Lung (tissue), 12 donors: ENCODE data around the gene UST. TPM values are rescaled to one million over a fixed set of nuclear protein-coding genes. Genes with fewer than 3 reads are reported as not detected.

Experiments used
- ATAC-seq: fragments of 200-7000 bp; cut with Tn5 transposase; one replicate; pipeline ENCODE4 v1.9.1; 2020; ENCODE audit warnings: moderate number of reproducible peaks; ENCODE audit not compliant: insufficient read depth, low FRiP score
- DNase-seq, 3 donors: peaks; one replicate each; pipeline ENCODE4 v3.0.0-alpha.2; 2013 to 2017
- H3K27ac ChIP-seq, 2 donors: one replicate each; pipeline ENCODE4 v1.5.1; 2013; ENCODE audit warnings: mild to moderate bottlenecking in 2 of 2, moderate library complexity in 2 of 2, control low read depth in 1 of 2, inconsistent platforms in 1 of 2, low read depth in 1 of 2, low read length in 1 of 2
- H3K27me3 ChIP-seq, 3 donors: one replicate each; pipeline ENCODE4 v1.5.1; 2013; ENCODE audit warnings: low read length in 2 of 3; ENCODE audit not compliant: control insufficient read depth in 3 of 3, insufficient read depth in 3 of 3
- H3K36me3 ChIP-seq, 4 donors: one replicate each; pipeline ENCODE4 v1.5.1; 2013; ENCODE audit warnings: low read length in 4 of 4, mild to moderate bottlenecking in 1 of 4, moderate library complexity in 1 of 4; ENCODE audit not compliant: control insufficient read depth in 4 of 4, insufficient read depth in 4 of 4
- H3K4me1 ChIP-seq, 5 donors: one replicate each; pipeline ENCODE4 v1.5.1; 2013; ENCODE audit warnings: low read length in 5 of 5, mild to moderate bottlenecking in 2 of 5, moderate library complexity in 1 of 5; ENCODE audit not compliant: control insufficient read depth in 5 of 5, insufficient read depth in 5 of 5
- H3K4me3 ChIP-seq: one replicate; pipeline ENCODE4 v1.5.1; 2013; ENCODE audit warnings: mild to moderate bottlenecking, control low read depth, moderate library complexity
- H3K9ac ChIP-seq, 2 donors: one replicate each; pipeline ENCODE4 v1.5.1; 2013; ENCODE audit warnings: low read length in 2 of 2, control low read depth in 1 of 2; ENCODE audit not compliant: insufficient read depth in 1 of 2
- H3K9me3 ChIP-seq, 4 donors: one replicate each; pipeline ENCODE4 v1.5.1; 2013; ENCODE audit warnings: low read length in 3 of 4, mild to moderate bottlenecking in 1 of 4, moderate library complexity in 1 of 4; ENCODE audit not compliant: control insufficient read depth in 4 of 4, insufficient read depth in 3 of 4
- CTCF ChIP-seq: IDR thresholded peaks from 2 replicates; pipeline ENCODE4 v1.5.1; 2012; ENCODE audit warnings: mild to moderate bottlenecking; ENCODE audit errors: control extremely low read depth, extremely low read depth
- WGBS, 2 donors: extraction: QIAGEN DNeasy Blood & Tissue Kit; methylation state at CpG; one replicate each; pipeline ENCODE4 v1.1.7; 2013; 5-methylcytosine and 5-hydroxymethylcytosine counted together
- polyA plus RNA-seq, 2 donors: library from polyadenylated mRNA; stranded (reverse); fragments of 200-250 nt; gene quantifications; one replicate each; pipeline ENCODE4 v1.2.1, GENCODE V29; 2013
- total RNA-seq, 2 donors: library from RNA; depleted of rRNA in 1 of 2; stranded (reverse); fragments of >200 nt in 1 of 2; gene quantifications; one replicate each; pipeline ENCODE4 v1.2.1, GENCODE V29; 2014 to 2021
- donor health status: control.
- donor health status: control.
- donor health status: Bipolar disorder and iron deficiency.
- donor health status: healthy.
- donor health status: DM: yes; HTN: yes; CAD: no.

The UST gene
- total and polyA plus RNA-seq, 4 donors, result 4.5 to 24.0 (median 7.1) TPM

DNA sequence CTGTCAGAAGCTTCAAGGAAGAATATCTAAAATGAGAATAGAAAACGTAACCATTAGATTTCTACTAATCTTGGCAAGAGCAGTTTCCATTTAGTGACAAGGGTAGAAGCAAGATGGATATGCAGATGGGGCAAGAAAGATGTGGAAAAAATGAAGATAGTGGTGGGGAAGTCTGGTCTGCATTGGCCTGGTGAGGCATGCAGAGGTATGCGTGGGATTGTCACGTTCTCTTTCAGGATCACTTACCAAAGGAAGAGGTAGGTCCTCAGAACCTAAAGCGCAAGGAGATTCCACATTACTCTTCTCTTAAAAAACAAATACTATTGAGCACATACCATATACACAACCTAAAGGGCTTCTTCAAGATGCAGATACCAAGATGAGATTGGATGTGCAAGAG is 238.7 kb downstream of the UST start:
- TF ChIP-seq CTCF, result no peak
- H3K36me3 ChIP-seq, result no peaks in the 10 kb centered on the region
- H3K9ac ChIP-seq, result no peak overlapping the region
- H3K27me3 ChIP-seq, result no peaks in the 10 kb centered on the region
- no peak overlapping the region for H3K27ac ChIP-seq
- no peak overlapping the region for H3K4me3 ChIP-seq
- peaks cover 0 to 3% (median 0%) of the 10 kb centered on the region in 4 donors for H3K9me3 ChIP-seq
- H3K4me1 ChIP-seq, result peaks cover 0 to 30% (median 2%) of the 10 kb centered on the region in 5 donors
- 92 to 98% methylated on average over 4 of the region's 4 CpGs for WGBS, 2 donors
- DNase-seq (no peak), ATAC-seq (no peak)

GRCh38 chr6:148986608-148987007 is 239.8 kb downstream of the UST start:
- peaks cover 0 to 3% (median 0%) of the 10 kb centered on the region in 4 donors for H3K9me3 ChIP-seq
- no peak overlapping the region for H3K27ac ChIP-seq
- no peak overlapping the region for H3K4me3 ChIP-seq
- ATAC-seq (no peak), DNase-seq (no peak)
- TF ChIP-seq CTCF, result no peak
- H3K9ac ChIP-seq, result no peak overlapping the region
- peaks cover 0 to 30% (median 2%) of the 10 kb centered on the region in 5 donors for H3K4me1 ChIP-seq
- no peaks in the 10 kb centered on the region for H3K27me3 ChIP-seq
- H3K36me3 ChIP-seq, result no peaks in the 10 kb centered on the region
- WGBS, 2 donors, result 92 to 96% methylated on average over 3 of the region's 3 CpGs

GRCh38 chr6:148987982-148988381 is 241.2 kb downstream of the UST start:
- no peak overlapping the region for H3K4me3 ChIP-seq
- no peak overlapping the region for H3K27ac ChIP-seq
- no peaks in the 10 kb centered on the region for H3K36me3 ChIP-seq
- H3K27me3 ChIP-seq, result no peaks in the 10 kb centered on the region
- TF ChIP-seq CTCF, result no peak
- peaks cover 0 to 21% (median 2%) of the 10 kb centered on the region in 5 donors for H3K4me1 ChIP-seq
- H3K9me3 ChIP-seq, result peaks cover 0 to 3% (median 0%) of the 10 kb centered on the region in 4 donors
- H3K9ac ChIP-seq, result no peak overlapping the region
- WGBS, 2 donors, result 86 to 92% methylated on average over 3 of the region's 3 CpGs
- DNase-seq (no peak), ATAC-seq (no peak)

- no peaks in the 10 kb centered on the region for H3K27me3 ChIP-seq
- no peak overlapping the region for H3K9ac ChIP-seq
- no peak overlapping the region for H3K4me3 ChIP-seq
- no peak for DNase-seq
- H3K27ac ChIP-seq, result no peak overlapping the region
- peaks cover 0 to 5% (median 0%) of the 10 kb centered on the region in 4 donors for H3K9me3 ChIP-seq
- peaks cover 0 to 5% (median 2%) of the 10 kb centered on the region in 5 donors for H3K4me1 ChIP-seq
- WGBS, 2 donors, result 73 to 76% methylated on average over 1 of the region's 1 CpG
- H3K36me3 ChIP-seq, result no peaks in the 10 kb centered on the region
- TF ChIP-seq CTCF, result no peak
- no peak for ATAC-seq
Observed at GRCh38 chr6:148989585-148989984, 242.8 kb downstream of the UST start.
